ENCODE measurements around the gene SPTBN4.

Gene SPTBN4

DNA sequence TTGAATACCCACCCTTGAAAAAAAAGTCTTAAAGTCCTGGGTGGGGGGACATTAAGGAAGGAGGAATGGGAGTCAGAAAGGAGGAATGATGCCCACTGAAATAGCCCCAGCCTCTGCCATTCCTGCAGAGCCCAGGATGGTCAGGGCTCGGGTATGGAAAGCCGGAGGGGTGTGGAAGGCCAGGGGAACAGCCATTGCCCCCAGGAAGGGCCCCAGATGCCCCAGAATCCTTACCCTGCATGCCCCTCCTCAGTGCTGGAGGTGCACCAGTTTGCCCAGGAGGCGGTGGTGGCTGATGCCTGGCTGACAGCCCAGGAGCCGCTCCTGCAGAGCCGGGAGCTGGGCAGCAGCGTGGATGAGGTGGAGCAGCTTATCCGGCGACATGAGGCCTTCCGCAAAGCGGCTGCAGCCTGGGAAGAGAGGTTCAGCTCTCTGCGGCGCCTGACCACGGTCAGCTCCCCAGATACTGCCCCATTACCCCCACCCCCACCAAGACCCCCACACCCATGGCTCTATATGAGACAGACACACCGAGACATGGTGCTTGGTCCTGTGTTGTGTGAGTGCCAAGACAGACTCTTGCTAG lies 99.2 kb downstream of the SPTBN4 start:
- no peak for DNase-seq (ENCODE audit: low spot score)

- peak; percentile 43 for DNase-seq (ENCODE audit: low spot score)
Observed at GRCh38 chr19:40567040-40567749, 100.4 kb downstream of the SPTBN4 start.

DNA sequence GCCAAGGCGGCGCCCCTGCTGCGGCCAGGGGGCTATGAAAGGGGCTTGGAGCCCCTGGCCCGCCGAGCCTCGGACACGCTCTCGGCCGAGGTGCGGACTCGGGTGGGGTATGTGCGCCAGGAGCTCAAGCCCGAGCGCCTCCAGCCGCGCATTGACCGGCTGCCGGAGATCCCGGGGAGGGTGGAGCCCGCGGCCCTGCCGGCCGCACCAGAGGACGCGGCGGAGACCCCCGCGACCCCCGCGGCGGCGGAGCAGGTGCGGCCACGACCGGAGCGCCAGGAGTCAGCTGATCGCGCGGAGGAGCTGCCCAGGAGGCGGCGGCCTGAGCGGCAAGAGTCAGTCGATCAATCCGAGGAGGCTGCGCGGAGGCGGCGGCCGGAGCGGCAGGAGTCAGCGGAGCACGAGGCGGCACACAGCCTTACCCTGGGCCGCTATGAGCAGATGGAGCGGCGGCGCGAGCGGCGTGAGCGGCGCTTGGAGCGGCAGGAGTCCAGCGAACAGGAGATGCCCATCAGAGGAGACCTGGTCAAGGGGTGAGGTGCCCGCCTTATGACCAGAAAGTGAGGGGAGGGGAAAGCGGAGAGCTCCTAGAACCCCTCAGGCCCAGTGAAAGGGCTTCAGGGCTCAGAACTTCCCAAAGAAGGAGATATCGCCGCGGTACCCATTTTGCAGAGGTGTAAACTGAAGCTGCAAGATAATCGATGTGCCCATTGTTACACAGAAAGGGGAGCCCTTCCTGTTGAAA lies 101.1 kb downstream of the SPTBN4 start:
- peak; percentile 45 for DNase-seq (ENCODE audit: low spot score)

- peak; percentile 100 for DNase-seq (ENCODE audit: low spot score)
Observed at GRCh38 chr19:40570313-40571004, 103.7 kb downstream of the SPTBN4 start.

GRCh38 chr19:40571005-40571318 lies 104.2 kb downstream of the SPTBN4 start:
- no peak for DNase-seq (ENCODE audit: low spot score)

- DNase-seq (ENCODE audit: low spot score): no peak
Observed at GRCh38 chr19:40571831-40572495, 105.2 kb downstream of the SPTBN4 start.

GRCh38 chr19:40575326-40575725 lies 108.5 kb downstream of the SPTBN4 start:
- no peak for DNase-seq (ENCODE audit: low spot score)

- no peak for DNase-seq (ENCODE audit: low spot score)
Observed at GRCh38 chr19:40576151-40576584, 109.4 kb downstream of the SPTBN4 start.

GRCh38 chr19:40576585-40577451 lies 110.0 kb downstream of the SPTBN4 start, which contains the start of gene SHKBP1:
Gene SHKBP1 (plus strand): TSS chr19:40576873. CDS start chr19:40576900, 27 bp downstream.
- DNase-seq (ENCODE audit: low spot score): peak; percentile 99

- no peak for DNase-seq (ENCODE audit: low spot score)
Observed at GRCh38 chr19:40578442-40578908, 111.7 kb downstream of the SPTBN4 start.

DNA sequence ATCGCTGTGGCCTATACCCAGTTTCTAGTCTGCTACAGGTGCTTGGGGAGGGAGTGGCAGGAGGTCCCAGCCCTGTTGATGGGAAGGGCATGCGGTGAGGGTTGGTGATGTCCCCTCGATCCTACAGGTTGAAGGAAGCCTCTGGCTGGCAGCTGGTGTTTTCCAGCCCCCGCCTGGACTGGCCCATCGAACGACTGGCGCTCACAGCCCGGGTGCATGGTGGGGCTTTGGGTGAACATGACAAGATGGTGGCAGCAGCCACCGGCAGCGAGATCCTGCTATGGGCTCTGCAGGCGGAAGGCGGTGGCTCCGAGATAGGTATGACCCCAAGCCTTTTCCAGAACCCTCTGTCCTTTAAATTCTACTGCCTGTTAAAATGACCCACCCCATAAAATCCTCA lies 113.8 kb downstream of the SPTBN4 start:
- DNase-seq (ENCODE audit: low spot score): no peak

DNA sequence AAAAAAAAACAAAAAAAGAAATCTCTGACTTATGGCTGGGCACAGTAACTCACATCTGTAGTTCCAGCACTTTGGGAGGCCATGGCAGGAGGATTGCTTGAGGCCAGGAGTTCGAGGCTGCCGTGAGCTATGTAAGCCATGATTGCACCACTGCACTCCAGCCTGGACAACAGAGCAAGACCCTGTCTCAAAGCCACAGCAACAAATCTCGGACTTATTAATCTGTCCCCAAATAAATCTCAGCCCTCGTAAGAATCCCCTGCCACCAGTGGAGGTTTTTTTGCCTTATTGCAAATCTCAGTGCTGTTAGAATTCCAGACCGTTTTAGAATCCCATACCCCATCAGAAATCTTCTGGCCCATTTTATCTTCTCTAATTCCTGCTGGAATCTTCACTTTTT lies 114.7 kb downstream of the SPTBN4 start:
- no peak for DNase-seq (ENCODE audit: low spot score)

- DNase-seq (ENCODE audit: low spot score): no peak
Observed at GRCh38 chr19:40582467-40582866, 115.7 kb downstream of the SPTBN4 start.

DNA sequence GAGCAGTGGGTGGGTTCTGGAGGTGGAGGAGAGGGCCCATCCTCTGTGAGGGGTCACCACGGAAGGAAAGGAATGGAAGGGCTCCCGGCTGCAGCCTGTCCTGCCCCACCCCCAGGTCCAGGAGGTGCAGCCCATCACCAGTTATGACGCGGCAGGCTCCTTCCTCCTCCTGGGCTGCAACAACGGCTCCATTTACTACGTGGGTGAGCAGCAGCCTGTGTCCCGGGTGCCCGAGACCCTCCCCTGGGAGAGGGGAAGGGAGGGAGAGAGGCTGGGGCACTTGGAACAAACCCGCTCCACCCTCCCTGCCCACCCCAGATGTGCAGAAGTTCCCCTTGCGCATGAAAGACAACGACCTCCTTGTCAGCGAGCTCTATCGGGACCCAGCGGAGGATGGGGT lies 116.5 kb downstream of the SPTBN4 start:
- DNase-seq (ENCODE audit: low spot score): no peak

- no peak for DNase-seq (ENCODE audit: low spot score)
Observed at GRCh38 chr19:40584007-40584406, 117.2 kb downstream of the SPTBN4 start.

GRCh38 chr19:40585241-40585981 lies 118.6 kb downstream of the SPTBN4 start:
- no peak for DNase-seq (ENCODE audit: low spot score)

DNA sequence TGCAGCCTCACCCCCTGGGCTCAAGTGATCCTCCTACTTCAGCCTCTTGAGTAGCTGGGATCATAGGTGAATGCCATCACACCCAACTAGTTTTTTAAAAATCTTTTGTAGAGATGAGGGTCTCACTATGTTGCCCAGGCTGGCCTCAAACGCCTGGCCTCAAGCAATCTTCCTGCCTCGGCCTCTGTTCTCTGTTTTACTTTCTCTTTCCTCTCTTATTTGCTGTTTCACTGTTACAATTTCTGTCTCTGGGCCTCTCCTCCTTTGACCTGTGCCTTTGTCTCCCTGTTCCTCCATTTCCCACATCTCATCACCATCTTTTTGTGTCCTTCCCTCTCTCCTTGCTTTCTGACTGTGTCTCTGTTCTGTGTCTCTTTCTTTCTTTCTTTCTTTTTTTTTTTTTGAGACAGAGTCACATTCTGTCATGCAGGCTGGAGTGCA lies 119.2 kb downstream of the SPTBN4 start:
- DNase-seq (ENCODE audit: low spot score): no peak

DNA sequence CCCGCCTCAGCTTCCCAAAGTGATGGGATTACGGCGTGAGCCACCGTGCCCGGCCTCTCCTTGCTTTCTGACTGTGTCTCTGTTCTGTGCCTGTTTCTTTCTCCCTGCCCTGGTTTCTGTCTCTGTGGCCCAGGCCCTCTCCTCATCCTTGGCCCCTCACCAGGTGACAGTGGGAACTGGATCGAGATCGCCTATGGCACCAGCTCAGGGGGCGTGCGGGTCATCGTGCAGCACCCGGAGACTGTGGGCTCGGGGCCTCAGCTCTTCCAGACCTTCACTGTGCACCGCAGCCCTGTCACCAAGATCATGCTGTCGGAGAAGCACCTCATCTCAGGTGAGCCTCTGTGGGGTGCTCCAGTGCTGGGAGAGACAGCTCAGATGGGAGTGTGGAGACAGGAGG lies 119.8 kb downstream of the SPTBN4 start:
- DNase-seq (ENCODE audit: low spot score): no peak

GRCh38 chr19:40588110-40588854 lies 121.5 kb downstream of the SPTBN4 start:
- no peak for DNase-seq (ENCODE audit: low spot score)

Measured in AG08396 (cell line).